Measurements from ENCODE around the gene ANKRD17.

The ANKRD17 gene

DNA sequence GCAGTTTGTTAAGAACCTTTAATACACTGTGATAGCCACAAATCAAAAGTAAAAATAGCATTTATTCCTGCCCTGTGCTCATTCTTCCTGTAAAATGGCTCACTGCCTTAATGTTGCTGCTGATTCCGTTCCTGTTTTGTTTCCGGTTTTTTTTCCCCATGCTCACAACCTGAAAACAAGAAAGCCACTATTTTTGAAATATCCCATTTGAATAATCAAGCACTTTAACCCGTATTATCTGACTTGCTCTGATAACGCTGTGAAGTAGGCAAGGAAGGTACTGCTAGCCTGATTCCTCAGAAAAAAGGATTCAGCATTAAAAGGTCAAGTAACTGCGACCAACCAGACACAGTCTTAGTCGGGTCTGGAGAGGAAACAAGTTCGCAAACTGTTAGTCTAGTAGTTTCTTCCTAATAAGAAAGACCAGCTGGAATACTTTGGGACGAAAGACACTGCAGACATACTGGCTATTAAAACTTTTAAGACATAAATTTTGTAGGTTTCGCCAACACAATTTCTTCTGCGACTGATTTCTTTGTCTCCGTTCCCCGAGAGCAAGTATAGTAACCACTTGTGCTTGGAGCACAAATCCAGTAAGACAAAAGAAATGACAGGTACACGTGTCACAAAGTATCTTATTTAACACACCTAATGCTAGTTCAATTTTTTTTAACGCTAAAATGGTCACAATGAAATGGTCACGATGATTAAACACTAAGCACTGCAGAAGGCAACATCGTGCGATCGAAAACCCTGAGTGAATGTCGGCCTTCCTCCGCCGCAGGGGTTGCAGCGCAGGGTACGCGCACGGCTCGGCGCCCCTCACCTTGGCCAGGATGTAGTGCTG, 189.9 kb downstream of the ANKRD17 start:
- in situ Hi-C loops (cut with MboI; ENCODE audit: low sequenced_read_pairs) = no loop called here

DNA sequence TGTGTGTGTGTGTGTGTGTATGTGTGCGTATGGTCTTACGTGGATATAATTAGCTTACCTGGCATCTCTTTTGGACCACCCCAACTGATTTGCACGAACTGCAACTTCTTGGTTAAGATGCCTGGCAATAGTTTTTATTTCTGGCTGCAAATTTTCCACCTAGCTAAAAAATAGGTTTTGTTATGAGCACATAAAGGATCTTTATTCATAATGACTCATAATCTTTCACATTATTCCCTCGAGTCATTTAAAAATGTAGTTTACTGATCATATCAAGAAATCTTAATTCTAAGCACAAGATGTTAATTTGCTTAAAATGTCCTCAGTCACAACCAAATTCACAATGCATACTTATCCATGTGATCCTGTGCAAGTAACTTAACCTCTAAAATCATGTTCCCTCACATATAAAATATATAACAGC, 190.6 kb downstream of the ANKRD17 start:
- in situ Hi-C loops (cut with MboI; ENCODE audit: low sequenced_read_pairs) = no loop called here

DNA sequence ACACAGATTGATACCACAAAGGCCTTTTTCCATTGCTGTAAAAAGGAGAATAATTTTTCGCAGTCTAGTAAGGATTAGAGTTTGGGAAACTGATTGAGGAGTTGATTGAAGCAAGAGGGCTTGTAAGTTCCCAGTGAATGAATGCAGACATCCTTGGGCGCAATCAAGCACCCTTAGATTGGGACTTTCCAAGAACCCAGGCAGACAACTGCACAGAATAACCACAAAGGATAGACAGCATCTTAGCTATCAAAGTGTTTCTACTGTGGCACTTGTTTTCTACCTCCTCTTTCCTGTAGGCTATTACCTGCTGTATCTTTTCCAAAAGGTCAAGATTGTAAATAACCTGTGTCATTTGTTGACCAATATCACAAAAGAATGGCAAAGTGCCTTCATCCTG, 191.7 kb downstream of the ANKRD17 start:
- in situ Hi-C loops (cut with MboI; ENCODE audit: low sequenced_read_pairs) = no loop called here

DNA sequence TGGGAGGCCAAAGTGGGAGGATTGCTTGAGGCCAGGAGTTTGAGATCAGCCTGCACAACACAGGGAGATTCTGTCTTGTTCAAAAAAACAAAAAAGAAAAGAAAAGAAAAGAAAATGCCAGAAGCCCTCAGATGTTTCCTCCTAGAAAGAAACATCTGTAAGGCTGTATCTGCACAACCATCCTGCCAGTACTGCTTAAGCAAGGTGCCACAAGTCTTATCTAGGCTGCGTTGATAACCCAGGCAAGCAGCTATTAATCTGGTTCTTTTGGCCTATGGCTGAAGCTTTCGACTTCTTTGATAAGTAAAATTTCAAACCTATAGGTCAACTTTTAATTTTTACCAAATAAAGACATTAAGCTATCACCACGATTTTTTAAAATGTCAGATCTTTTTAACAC, 192.2 kb downstream of the ANKRD17 start:
- in situ Hi-C loops (cut with MboI; ENCODE audit: low sequenced_read_pairs) = no loop called here

DNA sequence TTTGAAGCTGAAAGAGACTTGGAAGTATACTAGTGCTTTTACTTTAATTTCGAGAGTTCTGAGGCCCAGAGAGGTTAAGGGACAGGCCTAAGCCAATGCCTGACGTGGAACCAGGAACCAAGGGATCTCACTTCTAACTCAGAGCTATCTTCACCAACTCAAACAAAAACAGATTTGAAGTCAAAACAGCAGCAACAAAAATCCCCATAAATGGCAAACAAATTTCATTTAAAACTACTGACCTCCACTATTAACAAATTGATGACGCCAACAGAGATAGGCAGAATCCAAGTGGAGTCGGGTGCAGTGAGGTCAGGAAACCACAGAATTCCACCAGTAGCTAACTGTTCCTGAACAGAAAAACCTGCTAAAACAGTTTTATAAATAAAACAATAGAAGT, 194.1 kb downstream of the ANKRD17 start:
- in situ Hi-C loops (cut with MboI; ENCODE audit: low sequenced_read_pairs) = no loop called here

DNA sequence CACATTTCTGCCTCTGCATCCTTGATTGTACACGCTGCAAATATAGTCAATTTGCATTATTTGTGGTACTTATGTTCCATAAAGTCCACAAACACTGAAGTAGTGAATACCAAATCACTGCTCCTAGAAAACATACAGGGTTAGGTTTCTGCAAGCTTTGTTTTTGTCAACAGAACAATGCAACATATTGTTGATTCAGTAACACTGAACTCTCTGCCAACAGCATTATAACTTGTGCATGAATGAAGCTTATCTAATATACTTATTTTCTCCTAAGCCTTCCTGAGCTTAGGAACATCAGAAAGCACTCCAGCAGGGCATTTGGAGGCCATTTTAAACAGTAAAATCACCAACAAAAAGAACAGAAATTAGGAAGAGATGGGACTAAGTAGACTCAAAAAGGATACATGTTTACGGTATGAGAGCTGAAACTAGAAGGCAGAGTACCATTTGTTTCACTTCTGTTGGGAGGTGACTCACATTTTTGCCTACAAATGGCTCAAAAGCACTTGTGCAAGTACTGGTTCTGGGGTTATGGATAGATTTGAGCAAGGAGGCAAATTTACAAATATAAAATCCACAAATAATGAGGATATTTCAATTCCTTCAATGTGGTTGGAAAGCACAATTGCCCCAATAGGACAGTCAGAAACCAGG, 203.2 kb downstream of the ANKRD17 start:
- in situ Hi-C loops (cut with MboI; ENCODE audit: low sequenced_read_pairs) = no loop called here

DNA sequence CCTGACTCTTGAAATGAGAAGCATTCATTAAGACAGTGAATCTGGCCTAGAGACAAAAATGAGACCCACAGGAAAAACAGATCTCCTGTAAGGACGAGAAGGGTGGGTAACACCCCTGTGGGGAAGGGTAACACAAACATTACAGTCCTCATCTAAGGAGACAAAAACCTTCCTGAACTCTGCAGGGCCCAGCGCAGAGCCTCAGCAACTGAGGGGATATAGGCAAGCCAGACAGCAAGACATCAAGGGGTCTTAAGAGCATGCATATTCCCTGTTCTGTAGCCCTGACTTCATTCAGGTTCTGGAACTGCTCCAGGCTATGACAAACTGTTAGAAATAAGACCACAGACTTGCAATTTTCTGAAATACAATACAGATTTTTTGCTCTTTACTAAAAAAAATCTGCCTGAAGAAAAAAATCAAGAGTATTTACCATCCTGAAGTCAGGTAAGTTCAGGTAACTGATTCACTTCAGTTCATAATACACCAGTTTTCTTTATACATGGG, 204.6 kb downstream of the ANKRD17 start:
- in situ Hi-C loops (cut with MboI; ENCODE audit: low sequenced_read_pairs) = no loop called here

DNA sequence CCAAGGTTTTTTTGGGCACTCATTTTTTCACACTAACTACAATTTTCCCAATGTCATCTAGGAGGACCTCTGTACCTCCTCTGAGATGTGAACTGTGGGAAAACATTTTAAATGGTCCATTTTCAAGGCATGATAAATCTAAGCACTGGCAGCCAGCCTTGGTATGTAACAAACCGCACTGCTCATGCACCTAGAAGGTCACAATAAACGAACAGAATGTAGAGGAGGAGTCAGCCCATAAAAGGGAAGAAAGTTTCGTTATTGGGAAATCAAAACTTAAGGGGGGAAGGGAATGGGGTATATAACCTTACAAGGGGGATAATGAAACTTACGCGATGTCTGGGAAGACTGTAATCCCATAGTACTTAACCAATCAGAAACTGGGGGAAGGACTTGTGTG, 205.5 kb downstream of the ANKRD17 start:
- in situ Hi-C loops (cut with MboI; ENCODE audit: low sequenced_read_pairs) = no loop called here

DNA sequence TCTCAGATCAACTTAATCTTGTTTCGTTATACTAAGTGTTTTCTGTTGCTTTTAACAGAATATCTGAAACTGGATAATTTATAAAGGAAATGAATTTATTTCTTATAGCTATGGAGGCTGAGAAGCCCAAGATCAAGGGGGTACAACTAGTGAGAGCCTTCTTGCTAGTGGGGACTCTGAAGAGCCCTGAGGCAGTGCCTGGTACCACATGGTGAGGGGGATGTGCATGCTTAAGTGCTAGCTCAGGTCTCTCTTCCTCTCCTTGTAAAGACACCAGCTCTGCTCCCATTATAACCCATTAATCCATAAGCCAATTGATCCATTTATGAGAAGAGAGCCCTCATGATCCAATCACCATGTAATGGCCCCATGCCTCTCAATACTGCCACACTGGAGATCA, 207.0 kb downstream of the ANKRD17 start:
- in situ Hi-C loops (cut with MboI; ENCODE audit: low sequenced_read_pairs) = no loop called here

DNA sequence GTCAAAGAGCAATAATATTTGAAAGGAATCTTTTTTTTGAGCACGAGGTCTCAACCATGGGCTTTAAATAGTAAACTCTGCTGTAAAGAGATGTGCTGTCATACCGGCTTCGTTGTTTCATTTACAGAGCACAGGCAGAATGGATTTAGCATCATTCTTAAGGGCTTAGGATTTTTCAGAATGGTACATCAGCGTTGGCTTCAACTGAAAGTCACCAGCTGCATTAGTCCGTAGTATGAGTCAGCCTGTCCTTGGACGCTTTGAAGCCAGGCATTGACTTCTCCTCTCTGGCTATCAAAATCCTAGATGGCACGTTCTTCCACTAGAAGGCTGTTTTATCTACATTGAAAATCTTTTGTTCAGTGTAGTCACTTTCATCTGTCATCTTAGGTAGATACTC, 212.7 kb downstream of the ANKRD17 start:
- in situ Hi-C loops (cut with MboI; ENCODE audit: low sequenced_read_pairs) = no loop called here

DNA sequence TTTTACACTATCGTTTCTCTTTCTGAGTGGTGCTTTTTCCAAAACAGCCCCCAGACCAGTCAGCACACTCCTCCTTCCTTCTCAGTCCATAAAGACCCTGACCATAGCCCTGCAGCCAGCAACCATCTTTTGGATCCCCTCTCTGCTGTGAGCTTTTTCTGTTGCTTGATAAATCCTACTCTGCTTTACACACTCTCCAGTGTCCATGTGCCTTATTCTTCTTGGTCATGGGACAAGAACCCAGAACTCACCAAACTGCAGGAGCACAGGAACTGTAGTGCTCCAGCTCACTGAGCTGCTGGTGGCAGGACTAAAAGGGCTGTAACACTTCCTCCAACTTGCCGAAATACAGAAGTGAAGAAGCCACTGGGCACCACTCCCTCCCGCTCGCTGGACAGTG, 221.5 kb downstream of the ANKRD17 start:
- in situ Hi-C loops (cut with MboI; ENCODE audit: low sequenced_read_pairs) = no loop called here

DNA sequence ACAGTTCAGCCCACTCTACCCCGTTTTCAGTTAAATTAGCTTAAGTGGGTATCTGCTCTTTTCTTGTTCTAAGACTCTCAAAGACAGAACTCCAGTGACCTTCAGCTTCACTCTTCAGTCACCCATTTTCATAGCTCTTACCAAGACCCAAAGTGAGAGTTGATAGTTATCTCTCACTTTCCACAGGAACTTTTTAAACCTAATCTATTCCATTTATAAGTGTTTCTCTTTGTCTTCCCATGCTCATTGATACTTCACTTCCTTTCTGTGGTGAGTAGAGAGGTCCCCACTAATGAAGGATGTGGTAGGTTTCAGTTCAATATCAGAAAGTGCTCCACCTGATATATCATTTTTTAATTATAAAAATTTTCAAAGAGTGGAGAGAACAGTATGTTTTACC, 222.5 kb downstream of the ANKRD17 start:
- in situ Hi-C loops (cut with MboI; ENCODE audit: low sequenced_read_pairs) = no loop called here

DNA sequence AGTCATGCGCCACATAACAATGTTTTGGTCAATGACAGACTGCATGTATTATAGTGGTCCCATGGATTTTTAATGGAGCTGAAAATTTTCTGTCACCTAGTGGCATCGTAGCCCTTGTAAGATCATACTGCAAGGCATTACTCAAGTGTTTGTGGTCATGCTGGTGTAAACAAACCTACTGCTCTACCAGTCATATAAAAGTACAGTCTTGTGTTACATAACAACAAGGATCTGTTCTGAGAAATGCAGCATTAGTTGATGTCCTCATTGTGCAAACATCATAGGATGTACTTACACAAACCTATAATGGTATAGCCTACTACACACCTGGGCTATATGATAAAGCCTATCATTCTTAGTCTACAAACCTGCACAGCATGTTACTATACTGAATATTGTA, 223.7 kb downstream of the ANKRD17 start:
- in situ Hi-C loops (cut with MboI; ENCODE audit: low sequenced_read_pairs) = no loop called here

DNA sequence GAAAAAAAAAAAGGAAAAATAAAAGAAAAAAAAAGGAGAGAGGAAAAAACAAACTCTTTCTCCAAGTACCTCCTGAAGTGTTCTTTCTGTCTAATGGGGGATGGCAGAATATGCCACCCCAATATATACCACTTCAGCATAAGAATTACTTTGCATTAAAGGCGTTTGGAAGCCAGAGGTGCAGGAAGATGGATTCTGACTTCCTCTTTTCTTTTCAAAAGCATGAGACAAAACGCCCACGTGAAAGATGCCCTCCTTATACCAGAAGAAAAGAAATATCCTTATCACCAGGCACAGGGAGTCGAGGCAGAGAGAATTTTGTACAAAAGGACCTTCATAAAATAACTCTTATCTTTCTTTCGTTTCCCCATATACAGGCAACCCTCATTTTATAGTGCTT, 230.0 kb downstream of the ANKRD17 start:
- in situ Hi-C loops (cut with MboI; ENCODE audit: low sequenced_read_pairs) = no loop called here

Measured in HL-60/S4 treated with retinoic acid at 250 ng/mL for 4 days and 3 days (cell line).